ENCODE measurements around the gene ZNF254. TPM values are rescaled to one million over a fixed set of nuclear protein-coding genes. Genes with fewer than 3 reads are reported as not detected.

Gene ZNF254
- total and polyA plus RNA-seq, 2 of the 4 experiments (the other 2 are of a cell fraction) = 4.4 to 8.8 TPM

Other genes starting within 250 kb of the ZNF254 start
- gene ZNF726, start 172.3 kb upstream of the ZNF254 start, total RNA-seq (2012; rRNA removed) = 1.9 and 2.0 TPM in 2 replicates
- gene ZNF726, start 172.3 kb upstream of the ZNF254 start, polyA plus RNA-seq (2012; rRNA removed) = 1.0 and 1.2 TPM in 2 replicates

All from IMR-90 (cell line).